H1 (cell line): ENCODE measurements around the gene SOX6. TPM values are rescaled to one million over a fixed set of nuclear protein-coding genes. Genes with fewer than 3 reads are reported as not detected.

Experiments
- CTCF ChIA-PET: fragments of 300-600 bp; sonication (Branson Sonifier 250); formaldehyde crosslinking; loops from one replicate; lab custom pipeline; 2021; ENCODE audit not compliant: partially characterized antibody; lab: Charles Lee
- POLR2A ChIA-PET: fragments of 300-600 bp; sonication (Branson Sonifier 250); formaldehyde crosslinking; loops from one replicate; lab custom pipeline; 2021; ENCODE audit warnings: inconsistent platforms; ENCODE audit not compliant: partially characterized antibody; lab: Charles Lee
- DNase-seq, 2 experiments: peaks; one replicate each; pipeline versions ENCODE4 v3.0.0 to v3.0.0-alpha.2; 2010 to 2022; ENCODE audit warnings: low spot score in 2 of 2, low read depth in 1 of 2, mixed read lengths in 1 of 2
- FAIRE-seq: peaks from 2 replicates; lab custom pipeline; 2011; peaks lifted over from hg19 to GRCh38; lab: Jason Lieb, UNC
- H2AFZ ChIP-seq: 2 replicates; pipeline ENCODE4 v1.8.1; 2012; ENCODE audit warnings: low read length, inconsistent platforms
- H2AK5ac ChIP-seq: 2 replicates; pipeline ENCODE4 v1.6.1; 2013; ENCODE audit warnings: low read depth, low read length
- H2BK120ac ChIP-seq: replicated peaks from 2 replicates; pipeline ENCODE3; 2013; ENCODE audit warnings: low read depth, low read length, inconsistent platforms
- H2BK12ac ChIP-seq: 2 replicates; pipeline ENCODE4 v1.6.1; 2013; ENCODE audit warnings: low read depth, low read length
- H2BK15ac ChIP-seq: 2 replicates; pipeline ENCODE4 v1.6.1; 2013; ENCODE audit warnings: low read length
- H2BK20ac ChIP-seq: 2 replicates; pipeline ENCODE4 v1.6.1; 2013; ENCODE audit warnings: low read length
- H2BK5ac ChIP-seq: 2 replicates; pipeline ENCODE4 v1.6.1; 2013; ENCODE audit warnings: low read depth, low read length
- H3K14ac ChIP-seq: 2 replicates; pipeline ENCODE4 v1.6.1; 2013; ENCODE audit warnings: inconsistent platforms; ENCODE audit not compliant: insufficient read length
- H3K18ac ChIP-seq: 2 replicates; pipeline ENCODE4 v1.6.1; 2013; ENCODE audit warnings: low read length; ENCODE audit errors: extremely low read depth
- H3K23ac ChIP-seq: 2 replicates; pipeline ENCODE4 v1.6.1; 2013; ENCODE audit warnings: inconsistent platforms; ENCODE audit not compliant: insufficient read length
- H3K23me2 ChIP-seq: 2 replicates; pipeline ENCODE4 v1.6.1; 2013; ENCODE audit warnings: low read depth, low read length
- H3K27ac ChIP-seq: 2 replicates; pipeline ENCODE4 v1.6.1; 2011; ENCODE audit warnings: low read depth, low read length, inconsistent platforms
- H3K27me3 ChIP-seq, 4 experiments: replicated peaks in 1 of 4; 1 replicate in 1 of 4; 2 replicates in 3 of 4; pipeline versions ENCODE4 v1.6.1 to v1.8.1; 2011 to 2013; ENCODE audit warnings: low read length in 3 of 4, mild to moderate bottlenecking in 3 of 4, inconsistent platforms in 2 of 4, mixed read lengths in 2 of 4, moderate library complexity in 1 of 4; ENCODE audit not compliant: control insufficient read depth in 3 of 4, insufficient read depth in 3 of 4; ENCODE audit errors: extremely low read depth in 1 of 4
- H3K36me3 ChIP-seq, 4 experiments: 2 replicates each; pipeline versions ENCODE4 v1.6.1 to v1.8.1; 2011 to 2013; ENCODE audit warnings: mild to moderate bottlenecking in 4 of 4, low read length in 3 of 4, moderate library complexity in 2 of 4, control low read depth in 1 of 4, inconsistent platforms in 1 of 4; ENCODE audit not compliant: insufficient read depth in 4 of 4, control insufficient read depth in 2 of 4
- H3K4ac ChIP-seq: replicated peaks from 2 replicates; pipeline ENCODE3; 2013; ENCODE audit warnings: low read length, low read depth, mixed read lengths, inconsistent platforms; ENCODE audit not compliant: insufficient read length
- H3K4me1 ChIP-seq, 4 experiments: replicated peaks in 1 of 4; 1 replicate in 1 of 4; 2 replicates in 3 of 4; pipeline versions ENCODE4 v1.6.1 to v1.8.1; 2011 to 2013; ENCODE audit warnings: low read length in 3 of 4, inconsistent platforms in 2 of 4, mixed read lengths in 1 of 4; ENCODE audit not compliant: insufficient read depth in 4 of 4, control insufficient read depth in 3 of 4
- H3K4me2 ChIP-seq, 2 experiments: 2 replicates each; pipeline versions ENCODE4 v1.6.1 to v1.8.1; 2011 to 2013; ENCODE audit warnings: low read depth in 2 of 2, low read length in 2 of 2, control low read depth in 1 of 2, inconsistent platforms in 1 of 2, mild to moderate bottlenecking in 1 of 2; ENCODE audit not compliant: insufficient read depth in 1 of 2
- H3K4me3 ChIP-seq, 4 experiments: fragments of 200-600, 300-600 bp in 1 of 4; sonication (generic), shearing (Covaris generic), sonication (Bioruptor Twin) in 1 of 4; 2 replicates each; pipeline versions ENCODE4 v1.5.1 to v1.8.1; 2011 to 2016; ENCODE audit warnings: low read length in 4 of 4, low read depth in 3 of 4, control low read depth in 2 of 4, inconsistent platforms in 2 of 4, mild to moderate bottlenecking in 2 of 4, mixed read lengths in 1 of 4, moderate library complexity in 1 of 4; ENCODE audit not compliant: insufficient read depth in 2 of 4; ENCODE audit errors: extremely low read depth in 1 of 4
- H3K56ac ChIP-seq: replicated peaks from 2 replicates; pipeline ENCODE3; 2013; ENCODE audit warnings: low read depth, mild to moderate bottlenecking, mixed read lengths, low read length, inconsistent platforms; ENCODE audit not compliant: insufficient read length
- H3K79me1 ChIP-seq: 2 replicates; pipeline ENCODE4 v1.6.1; 2013; ENCODE audit warnings: low read depth, low read length, control low read depth
- H3K79me2 ChIP-seq, 2 experiments: 2 replicates each; pipeline versions ENCODE4 v1.6.1 to v1.8.1; 2012 to 2013; ENCODE audit warnings: low read length in 2 of 2, mild to moderate bottlenecking in 2 of 2, inconsistent platforms in 1 of 2; ENCODE audit not compliant: insufficient read depth in 2 of 2, control insufficient read depth in 1 of 2
- H3K9ac ChIP-seq, 4 experiments: replicated peaks in 1 of 4; 1 replicate in 1 of 4; 2 replicates in 3 of 4; pipeline versions ENCODE4 v1.6.1 to v1.8.1; 2011 to 2013; ENCODE audit warnings: low read depth in 3 of 4, low read length in 3 of 4, control low read depth in 2 of 4, mild to moderate bottlenecking in 2 of 4, moderate library complexity in 2 of 4, inconsistent platforms in 1 of 4; ENCODE audit errors: extremely low read depth in 1 of 4
- H3K9me3 ChIP-seq, 2 experiments: 2 replicates each; pipeline versions ENCODE4 v1.6.1 to v1.8.1; 2012 to 2013; ENCODE audit warnings: mild to moderate bottlenecking in 2 of 2, moderate library complexity in 2 of 2, control low read depth in 1 of 2, inconsistent platforms in 1 of 2, low read depth in 1 of 2, low read length in 1 of 2, mixed read lengths in 1 of 2; ENCODE audit not compliant: insufficient read depth in 2 of 2
- H4K20me1 ChIP-seq, 2 experiments: replicated peaks in 1 of 2; 2 replicates each; pipeline versions ENCODE3 to v1.8.1; 2011 to 2013; ENCODE audit warnings: inconsistent platforms in 2 of 2, low read length in 2 of 2, mild to moderate bottlenecking in 1 of 2; ENCODE audit not compliant: insufficient read depth in 2 of 2, control insufficient read depth in 1 of 2
- H4K5ac ChIP-seq: 2 replicates; pipeline ENCODE4 v1.6.1; 2013; ENCODE audit warnings: low read length, low read depth, mixed read lengths, inconsistent platforms; ENCODE audit not compliant: insufficient read length
- H4K8ac ChIP-seq: 2 replicates; pipeline ENCODE4 v1.8.0; 2013; ENCODE audit warnings: mild to moderate bottlenecking, moderate library complexity, low read length, inconsistent platforms; ENCODE audit not compliant: insufficient read depth; ENCODE audit errors: extremely low read depth
- H4K91ac ChIP-seq: replicated peaks from 2 replicates; pipeline ENCODE3; 2013; ENCODE audit warnings: low read length, mixed read lengths, inconsistent platforms; ENCODE audit not compliant: insufficient read length
- CBX8 ChIP-seq: fragments of 300-800, 300-1000 bp; sonication (generic); IDR thresholded peaks from 2 replicates; pipeline ENCODE4 v1.7.1; 2016; ENCODE audit warnings: low read depth, low read length, borderline replicate concordance
- CHD2 ChIP-seq: IDR thresholded peaks from 2 replicates; pipeline ENCODE4 v1.6.1; 2012; ENCODE audit warnings: low read length, improper control_type of control experiment
- CTBP2 ChIP-seq: IDR thresholded peaks from 2 replicates; pipeline ENCODE4 v1.7.0; 2011; ENCODE audit warnings: borderline replicate concordance, mild to moderate bottlenecking, moderate library complexity, mixed read lengths, low read length; ENCODE audit not compliant: insufficient read depth, insufficient read length
- JUN ChIP-seq: IDR thresholded peaks from 2 replicates; pipeline ENCODE4 v1.6.1; 2011; ENCODE audit warnings: low read depth, mild to moderate bottlenecking, improper control_type of control experiment, low read length
- NRF1 ChIP-seq: IDR thresholded peaks from 2 replicates; pipeline ENCODE4 v1.6.1; 2011; ENCODE audit warnings: mild to moderate bottlenecking, low read depth, low read length, improper control_type of control experiment
- RNF2 ChIP-seq: fragments of 200-900, 300-1000 bp; sonication (generic); IDR thresholded peaks from 2 replicates; pipeline ENCODE4 v1.7.1; 2016; ENCODE audit warnings: borderline replicate concordance, low read depth, mild to moderate bottlenecking, antibody characterized with exemption, low read length; ENCODE audit not compliant: poor library complexity, severe bottlenecking; ENCODE audit errors: missing control alignments
- SIX5 ChIP-seq: IDR thresholded peaks from 2 replicates; pipeline ENCODE4 v1.6.1; 2011; ENCODE audit warnings: mild to moderate bottlenecking, low read depth, low read length
- SRF ChIP-seq: IDR thresholded peaks from 2 replicates; pipeline ENCODE4 v1.6.1; 2011; ENCODE audit warnings: mild to moderate bottlenecking, low read depth, low read length, moderate library complexity
- TBP ChIP-seq: IDR thresholded peaks from 2 replicates; pipeline ENCODE4 v1.6.1; 2011; ENCODE audit warnings: low read depth, low read length, improper control_type of control experiment
- WGBS, 2 experiments: shearing (Covaris generic) in 1 of 2; methylation state at CpG; one replicate each; pipeline versions ENCODE4 v1.1.6 to v1.1.7; 2013 to 2015; ENCODE audit warnings: low lambda C conversion rate in 2 of 2, mixed read lengths in 2 of 2, inconsistent platforms in 1 of 2, low coverage in 1 of 2, missing lambda C conversion rate in 1 of 2; ENCODE audit not compliant: insufficient replicate concordance in 2 of 2, insufficient coverage in 1 of 2, insufficient read length in 1 of 2; ENCODE audit errors: extremely low coverage in 1 of 2, missing lambda C conversion rate in 1 of 2; 5-methylcytosine and 5-hydroxymethylcytosine counted together
- polyA plus RNA-seq, 7 experiments: library from polyadenylated mRNA; depleted of rRNA in 3 of 7; stranded (reverse) in 5 of 7; unstranded in 2 of 7; fragments of >200 nt in 5 of 7; fragments of 200-250 nt in 2 of 7; gene quantifications; 1 replicate in 5 of 7; 2 replicates in 1 of 7; 4 replicates in 1 of 7; pipeline versions ENCODE4 v1.2.1 to v1.2.3, GENCODE V29; 2011 to 2013; ENCODE audit warnings: missing spikeins in 2 of 7, mixed read lengths in 2 of 7
- total RNA-seq: library from RNA; stranded (reverse); fragmentation: NEBNext Ultra II Directional; extraction: Animal tissue kit (Norgen Biotek cat#: 25700); gene quantifications from 2 replicates; pipeline ENCODE4 v1.2.1, GENCODE V29; 2021
- TF ChIP-seq, protein P1 (sequence below): IDR thresholded peaks from 2 replicates; pipeline ENCODE4 v1.6.1; 2011; ENCODE audit warnings: low read depth, mild to moderate bottlenecking, low read length; ENCODE audit not compliant: insufficient read depth
- TF ChIP-seq, protein P2 (sequence below): IDR thresholded peaks from 2 replicates; pipeline ENCODE4 v1.6.1; 2011; ENCODE audit warnings: low read length, improper control_type of control experiment

SOX6 gene
- total and polyA plus RNA-seq, 2 of the 8 experiments (the other 6 are each of a cell fraction or from before 2014, with no cell fraction given) = 0.09 TPM; not detected in 1

GRCh38 chr11:16080688-16081381 is 275.5 kb downstream of the SOX6 start:
- no peak for DNase-seq
- Histone ChIP-seq H4K20me1 (peaks cover 0 to 2% of the 10 kb centered on the region in 2 experiments), H3K4me3 (no peak overlapping the region), H2BK120ac (no peak overlapping the region), H2BK20ac (no peak overlapping the region), H4K5ac (no peak overlapping the region), H3K36me3 (no peaks in the 10 kb centered on the region), H3K79me2 (no peaks in the 10 kb centered on the region), H4K91ac (no peak overlapping the region), H2AFZ (no peak overlapping the region), H3K4ac (no peak overlapping the region), H2BK12ac (no peak overlapping the region), H2BK15ac (no peak overlapping the region), H3K14ac (no peak overlapping the region), H3K23ac (no peak overlapping the region), H3K23me2 (no peaks in the 10 kb centered on the region), H3K4me2 (no peak overlapping the region), H3K9me3 (no peaks in the 10 kb centered on the region), H3K27me3 (no peaks in the 10 kb centered on the region), H3K56ac (no peak overlapping the region), H3K9ac (no peak overlapping the region), H3K4me1 (no peaks in the 10 kb centered on the region), H4K8ac (no peak overlapping the region), H3K79me1 (no peaks in the 10 kb centered on the region), H3K27ac (no peak overlapping the region), H2BK5ac (no peak overlapping the region), H2AK5ac (no peak overlapping the region), H3K18ac (no peak overlapping the region)
- FAIRE-seq = no peak
- 93% methylated on average over 4 of the region's 4 CpGs; no CpG with 5 or more reads in 1 of the 2 experiments for WGBS, 2 experiments
- POLR2A ChIA-PET = no interaction called here
- CTCF ChIA-PET = interaction anchor here (0.8 kb wide), 1 partner anchor 50 kb away, joined by 3 read pairs; no protein-coding TSS in a partner anchor
- TF ChIP-seq JUN (no peak), CBX8 (no peak), CHD2 (no peak), TBP (no peak), RNF2 (no peak), CTBP2 (no peak), SIX5 (no peak), NRF1 (no peak), SRF (no peak)
- TF ChIP-seq, protein P1, sequence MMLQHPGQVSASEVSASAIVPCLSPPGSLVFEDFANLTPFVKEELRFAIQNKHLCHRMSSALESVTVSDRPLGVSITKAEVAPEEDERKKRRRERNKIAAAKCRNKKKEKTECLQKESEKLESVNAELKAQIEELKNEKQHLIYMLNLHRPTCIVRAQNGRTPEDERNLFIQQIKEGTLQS = no peak
- TF ChIP-seq, protein P2, sequence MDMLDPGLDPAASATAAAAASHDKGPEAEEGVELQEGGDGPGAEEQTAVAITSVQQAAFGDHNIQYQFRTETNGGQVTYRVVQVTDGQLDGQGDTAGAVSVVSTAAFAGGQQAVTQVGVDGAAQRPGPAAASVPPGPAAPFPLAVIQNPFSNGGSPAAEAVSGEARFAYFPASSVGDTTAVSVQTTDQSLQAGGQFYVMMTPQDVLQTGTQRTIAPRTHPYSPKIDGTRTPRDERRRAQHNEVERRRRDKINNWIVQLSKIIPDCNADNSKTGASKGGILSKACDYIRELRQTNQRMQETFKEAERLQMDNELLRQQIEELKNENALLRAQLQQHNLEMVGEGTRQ = no peak
